Measurements from ENCODE around the gene HBM.
A peak's percentile ranks its signal among the peaks of the same experiment; 100 is the strongest.

HBM gene

GRCh38 chr16:165539-166374, at the start of gene HBM:
Gene HBM, plus strand, starts transcription at chr16:165978. Its CDS starts 20 bp downstream, at chr16:165998.
- H3K4me3 ChIP-seq (ENCODE audit: low read depth, low read length) = no peak within 1 kb of the TSS
- no peak for DNase-seq (ENCODE audit: low read depth)
- no peak for TF ChIP-seq CTCF (IDR thresholded peaks at IDR 0.05; ENCODE audit: low read depth, low read length)
- no peak for TF ChIP-seq MAX (IDR thresholded peaks at IDR 0.05; ENCODE audit: low read depth, low read length)
- TF ChIP-seq POLR2A (IDR thresholded peaks at IDR 0.05; ENCODE audit: extremely low read depth, insufficient read length) = no peak
- TF ChIP-seq MYC (IDR thresholded peaks at IDR 0.05; ENCODE audit: low read depth, low read length) = no peak

- TF ChIP-seq POLR2A (IDR thresholded peaks at IDR 0.05; ENCODE audit: extremely low read depth, insufficient read length) = no peak
- no peak for TF ChIP-seq MAX (IDR thresholded peaks at IDR 0.05; ENCODE audit: low read depth, low read length)
- no peak for TF ChIP-seq MYC (IDR thresholded peaks at IDR 0.05; ENCODE audit: low read depth, low read length)
- TF ChIP-seq CTCF (IDR thresholded peaks at IDR 0.05; ENCODE audit: low read depth, low read length) = no peak
- no peak overlapping the region for H3K4me3 ChIP-seq (ENCODE audit: low read depth, low read length)
- DNase-seq (ENCODE audit: low read depth) = no peak
Measured at GRCh38 chr16:116015-116414, 49.8 kb upstream of the HBM start.

GRCh38 chr16:117379-118365, 48.1 kb upstream of the HBM start:
- DNase-seq (ENCODE audit: low read depth) = peak; percentile 53
- TF ChIP-seq MYC (IDR thresholded peaks at IDR 0.05; ENCODE audit: low read depth, low read length) = no peak
- TF ChIP-seq CTCF (IDR thresholded peaks at IDR 0.05; ENCODE audit: low read depth, low read length) = peak; percentile 59
- TF ChIP-seq POLR2A (IDR thresholded peaks at IDR 0.05; ENCODE audit: extremely low read depth, insufficient read length) = no peak
- no peak overlapping the region for H3K4me3 ChIP-seq (ENCODE audit: low read depth, low read length)

- no peak for TF ChIP-seq MAX (IDR thresholded peaks at IDR 0.05; ENCODE audit: low read depth, low read length)
- TF ChIP-seq POLR2A (IDR thresholded peaks at IDR 0.05; ENCODE audit: extremely low read depth, insufficient read length) = no peak
- TF ChIP-seq CTCF (IDR thresholded peaks at IDR 0.05; ENCODE audit: low read depth, low read length) = no peak
- no peak for TF ChIP-seq MYC (IDR thresholded peaks at IDR 0.05; ENCODE audit: low read depth, low read length)
- no peak for DNase-seq (ENCODE audit: low read depth)
- H3K4me3 ChIP-seq (ENCODE audit: low read depth, low read length) = no peak overlapping the region
Measured at GRCh38 chr16:118857-119256, 46.9 kb upstream of the HBM start.

GRCh38 chr16:119295-119694, 46.5 kb upstream of the HBM start:
- TF ChIP-seq POLR2A (IDR thresholded peaks at IDR 0.05; ENCODE audit: extremely low read depth, insufficient read length) (no peak), MAX (IDR thresholded peaks at IDR 0.05; ENCODE audit: low read depth, low read length) (no peak), CTCF (IDR thresholded peaks at IDR 0.05; ENCODE audit: low read depth, low read length) (no peak), MYC (IDR thresholded peaks at IDR 0.05; ENCODE audit: low read depth, low read length) (no peak)
- DNase-seq (ENCODE audit: low read depth) = no peak
- no peak overlapping the region for H3K4me3 ChIP-seq (ENCODE audit: low read depth, low read length)
